Inflammatory macrophage treated with lipopolysaccharide for 4 hours (primary cell): Measurements from ENCODE around the gene KIF5C.

ENCODE experiments used
- DNase-seq: peaks from one replicate; pipeline ENCODE4 v3.0.0-alpha.2; 2020

The KIF5C gene

DNA sequence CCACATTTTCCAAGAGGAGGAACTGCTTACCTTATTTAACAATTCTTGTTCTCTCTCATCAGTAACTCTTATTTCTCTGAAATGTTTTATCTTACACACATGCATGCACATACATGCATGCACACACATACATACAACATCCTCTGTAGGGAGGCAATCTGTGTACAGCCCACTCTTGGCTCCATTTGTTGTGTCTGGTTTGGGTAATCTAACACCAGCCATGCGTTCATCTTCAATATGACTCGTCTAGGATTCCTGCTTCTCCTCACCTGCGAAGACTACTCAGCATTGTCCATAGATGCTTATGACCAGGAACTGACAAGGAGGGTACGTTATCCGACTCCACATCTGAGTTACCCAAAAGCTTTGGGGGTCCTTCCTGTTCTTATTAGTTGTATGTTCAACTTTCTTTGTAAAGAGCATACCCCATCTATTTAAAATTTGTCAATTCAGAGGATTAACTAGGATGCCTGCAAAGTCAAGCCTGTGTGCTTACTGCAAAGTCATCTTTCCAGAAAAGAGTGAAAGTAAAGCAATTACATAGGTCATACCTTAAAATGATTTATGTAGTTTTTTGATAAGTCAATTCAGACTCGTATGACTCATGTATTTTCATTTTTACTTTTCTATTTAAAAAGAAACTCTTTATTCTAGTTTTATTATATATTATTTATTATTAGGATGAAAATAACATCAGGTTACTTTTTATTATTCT is 181.7 kb downstream of the KIF5C start:
- DNase-seq: no peak

DNA sequence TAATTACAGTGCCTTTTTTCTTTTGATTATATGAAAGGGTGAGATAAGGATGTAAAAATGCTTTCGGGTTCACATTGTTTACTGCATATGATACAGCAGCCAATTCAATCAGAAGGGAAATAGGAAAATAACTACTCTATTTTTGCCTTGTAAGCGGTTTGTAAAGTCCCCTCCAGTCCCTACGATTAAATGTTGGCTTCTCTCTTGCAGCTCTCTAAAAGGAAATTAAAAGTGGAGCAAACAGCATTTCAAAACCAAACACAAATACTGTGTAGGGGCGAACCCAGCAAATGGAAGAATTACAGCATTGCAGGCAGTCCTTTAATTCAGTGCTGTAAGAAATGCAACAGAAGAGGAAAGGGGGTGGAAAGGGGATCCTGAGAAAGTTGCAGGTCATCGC is 182.4 kb downstream of the KIF5C start:
- no peak for DNase-seq

DNA sequence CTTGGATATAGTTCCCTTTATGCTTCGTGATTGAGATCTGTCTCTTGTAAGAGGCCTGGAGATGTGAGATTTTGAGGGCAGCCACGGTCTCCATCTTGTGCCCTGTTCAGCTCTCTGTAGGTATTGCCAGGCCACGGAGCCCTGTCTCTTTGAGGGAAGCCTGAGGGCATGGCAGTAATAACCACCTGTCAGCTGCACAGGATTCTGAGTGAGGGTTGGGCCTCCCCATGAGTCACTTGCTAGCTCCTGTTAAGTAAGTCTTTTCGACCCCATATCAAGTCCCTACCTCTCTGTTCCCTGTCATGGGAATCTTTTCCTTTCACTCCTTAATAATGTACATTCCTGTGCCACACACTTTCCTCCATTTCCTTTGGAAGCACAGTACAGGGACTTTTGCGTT is 183.9 kb downstream of the KIF5C start:
- no peak for DNase-seq

DNA sequence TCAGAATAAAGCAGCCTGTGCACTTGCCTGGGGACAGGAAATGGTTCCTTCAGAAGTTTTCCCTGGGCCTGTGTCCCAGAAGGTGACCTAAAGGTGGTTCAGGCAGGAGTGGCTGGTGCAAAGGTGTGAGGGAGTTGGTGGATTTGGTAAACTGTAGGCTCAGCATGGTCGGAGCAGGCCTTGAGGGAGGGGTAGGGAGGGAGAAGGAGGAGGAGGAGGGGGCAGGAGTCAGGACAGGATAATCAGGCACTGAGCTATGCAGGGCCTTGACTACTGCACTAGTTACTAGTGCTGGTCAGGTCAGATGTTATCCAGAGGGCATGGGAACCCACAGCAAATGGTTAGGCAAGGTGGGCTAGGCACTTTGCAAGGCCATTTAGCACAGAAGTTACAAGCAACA is 184.8 kb downstream of the KIF5C start:
- DNase-seq: no peak

DNA sequence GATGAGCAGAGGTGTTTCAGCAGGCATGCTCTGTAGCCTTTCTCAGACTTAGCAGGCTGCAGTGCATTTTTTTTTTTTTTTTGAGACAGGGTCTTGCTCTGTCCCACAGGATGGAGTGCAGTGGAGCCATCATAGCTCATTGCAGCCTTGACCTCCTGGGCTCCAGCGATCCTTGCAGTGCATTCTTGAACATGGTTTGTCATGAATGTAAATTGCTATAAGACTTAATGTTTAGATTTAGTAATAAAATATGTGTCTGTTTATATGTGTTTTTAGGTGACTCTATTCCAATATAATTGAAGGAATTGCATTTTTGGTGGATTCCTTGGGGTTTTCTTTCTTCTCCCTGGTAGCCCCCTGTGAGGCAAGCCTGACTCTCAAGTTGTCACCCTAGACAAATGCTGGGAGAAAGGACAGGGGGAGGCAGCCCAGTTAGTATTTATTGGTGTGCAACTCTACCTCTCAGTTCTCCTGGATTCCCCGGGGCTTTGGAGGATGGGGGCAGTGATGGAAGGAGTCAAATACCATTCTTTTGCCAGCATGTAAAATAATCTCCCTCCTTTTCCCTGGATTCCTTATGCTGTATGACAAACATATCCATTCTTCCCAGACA is 186.2 kb downstream of the KIF5C start:
- no peak for DNase-seq

DNA sequence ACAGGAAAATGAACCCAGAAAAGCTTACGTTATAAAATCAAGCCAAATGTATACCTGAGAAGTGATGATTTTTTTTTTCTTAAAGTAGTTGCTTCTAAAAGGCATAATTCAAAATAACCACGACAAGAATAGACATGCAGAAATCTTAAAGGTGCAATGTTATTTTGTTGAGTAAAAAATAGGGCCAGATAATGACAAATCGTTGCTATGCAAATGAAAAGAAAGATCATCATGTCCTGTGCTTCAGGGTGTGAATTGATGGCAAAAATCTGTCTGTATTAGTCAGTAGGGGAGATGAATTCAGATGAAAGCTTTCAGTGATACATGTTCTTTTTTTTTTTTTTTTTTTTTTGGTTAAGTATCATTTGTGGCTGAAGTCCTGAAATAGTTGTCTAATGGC is 187.5 kb downstream of the KIF5C start:
- DNase-seq: no peak

DNA sequence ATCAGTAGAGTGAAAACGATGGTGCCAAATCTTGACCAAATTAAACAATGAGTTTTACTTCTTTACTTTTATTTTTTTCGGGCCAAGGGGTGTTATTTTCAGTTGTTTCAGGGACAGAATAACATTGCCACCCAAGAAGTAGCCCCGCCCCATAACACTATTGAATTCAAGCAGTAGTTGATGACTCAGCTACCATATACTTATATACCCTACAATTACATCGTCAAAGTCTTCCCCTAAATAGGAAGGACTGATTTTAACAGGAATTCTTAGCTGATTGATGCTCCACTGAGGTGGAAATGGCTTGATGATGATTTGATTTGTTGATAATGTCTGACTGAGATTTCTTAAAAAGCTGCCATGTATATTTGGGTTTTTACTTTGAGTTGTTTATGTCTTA is 188.2 kb downstream of the KIF5C start:
- DNase-seq: no peak

DNA sequence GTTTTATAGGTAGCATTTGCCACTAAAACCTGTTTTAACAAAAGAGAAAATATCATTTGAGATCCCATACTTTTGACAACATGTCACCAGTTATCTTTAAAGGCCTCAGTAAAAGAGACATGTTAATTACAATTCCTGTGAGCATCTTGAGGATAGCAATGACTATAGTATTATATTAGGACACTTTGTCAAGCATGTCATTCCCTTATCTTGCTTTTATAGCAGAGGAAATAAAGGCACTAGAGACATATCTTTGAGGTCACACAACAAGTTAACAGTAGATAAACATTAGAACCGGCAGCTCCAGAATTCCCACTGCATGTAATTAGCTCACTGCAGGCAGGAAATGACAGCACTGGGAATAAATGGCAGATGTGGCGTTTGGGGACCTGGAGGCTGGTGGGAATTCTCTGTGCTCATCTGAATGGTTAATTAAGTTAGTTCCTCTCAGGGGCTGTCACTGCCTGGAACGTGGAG is 189.4 kb downstream of the KIF5C start:
- DNase-seq: no peak

DNA sequence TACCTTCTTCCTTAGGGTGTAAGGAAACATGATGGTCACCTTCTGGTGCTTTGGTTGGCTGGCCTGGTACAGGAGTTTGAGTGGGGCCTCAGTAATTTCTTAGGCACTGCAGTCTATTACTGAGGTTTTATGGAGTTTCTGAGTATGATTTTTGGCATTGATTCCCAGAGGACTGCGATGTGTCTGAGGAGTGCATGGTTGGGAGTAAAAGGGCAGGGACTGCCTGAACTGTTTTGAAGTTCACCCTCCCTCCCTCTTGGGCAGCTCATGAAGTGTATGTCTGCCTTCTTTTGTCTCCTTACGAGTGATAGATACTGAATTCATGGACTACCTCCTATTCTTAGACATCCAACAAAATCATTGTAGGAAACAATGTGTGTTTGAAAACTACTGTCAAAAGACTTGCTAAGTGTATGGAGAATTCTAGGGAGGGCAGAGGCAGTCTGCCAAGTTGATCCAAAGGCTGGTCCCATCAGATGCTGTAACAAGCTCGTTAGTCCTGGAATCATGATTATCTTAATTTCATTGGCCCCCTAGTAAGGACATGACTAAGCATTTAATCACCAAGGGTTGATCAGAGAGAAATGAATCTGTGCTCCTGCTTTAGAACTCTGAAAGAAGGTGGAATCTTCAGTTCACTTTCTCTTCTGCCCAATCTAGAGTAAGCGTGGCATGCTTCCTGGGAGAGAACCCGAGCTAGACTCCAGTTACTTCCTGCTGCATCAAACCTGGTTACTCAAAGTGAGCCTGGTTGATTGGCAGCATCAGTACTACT is 190.0 kb downstream of the KIF5C start:
- no peak for DNase-seq

DNA sequence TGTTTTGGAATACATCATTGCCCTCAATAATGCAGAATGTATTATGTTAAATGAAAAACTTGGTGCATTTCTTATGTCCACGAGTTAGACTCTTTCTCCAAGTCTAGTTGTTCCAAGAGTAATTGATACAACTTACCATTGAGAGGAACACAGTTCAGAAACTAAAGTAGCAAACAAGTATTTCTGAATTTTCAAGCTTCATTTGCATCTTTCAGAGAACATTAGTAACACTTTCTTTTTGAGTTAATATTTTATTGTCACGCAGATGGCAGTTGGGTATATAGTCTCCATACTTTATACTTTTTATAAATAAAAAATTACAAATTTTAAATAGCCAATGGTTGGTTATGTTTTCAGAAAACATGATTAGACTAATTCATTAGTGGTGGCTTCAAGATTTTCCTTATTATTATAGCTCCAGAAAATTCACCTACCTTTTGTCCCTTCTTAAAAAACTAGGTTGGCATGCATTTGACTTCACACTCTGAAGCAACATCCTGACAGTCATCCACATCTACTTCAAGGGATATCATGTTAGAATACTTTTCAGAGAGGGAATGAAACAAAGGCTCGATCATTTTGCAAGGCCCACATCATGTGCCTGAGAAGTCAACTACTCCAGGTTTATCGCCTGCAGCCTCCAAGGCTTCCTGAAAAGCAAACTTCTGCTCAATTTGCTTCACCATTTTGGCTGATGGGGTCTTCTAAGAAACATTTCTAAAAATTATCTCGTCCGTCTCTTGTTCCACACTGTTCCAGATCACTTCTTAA is 193.4 kb downstream of the KIF5C start:
- DNase-seq: no peak

DNA sequence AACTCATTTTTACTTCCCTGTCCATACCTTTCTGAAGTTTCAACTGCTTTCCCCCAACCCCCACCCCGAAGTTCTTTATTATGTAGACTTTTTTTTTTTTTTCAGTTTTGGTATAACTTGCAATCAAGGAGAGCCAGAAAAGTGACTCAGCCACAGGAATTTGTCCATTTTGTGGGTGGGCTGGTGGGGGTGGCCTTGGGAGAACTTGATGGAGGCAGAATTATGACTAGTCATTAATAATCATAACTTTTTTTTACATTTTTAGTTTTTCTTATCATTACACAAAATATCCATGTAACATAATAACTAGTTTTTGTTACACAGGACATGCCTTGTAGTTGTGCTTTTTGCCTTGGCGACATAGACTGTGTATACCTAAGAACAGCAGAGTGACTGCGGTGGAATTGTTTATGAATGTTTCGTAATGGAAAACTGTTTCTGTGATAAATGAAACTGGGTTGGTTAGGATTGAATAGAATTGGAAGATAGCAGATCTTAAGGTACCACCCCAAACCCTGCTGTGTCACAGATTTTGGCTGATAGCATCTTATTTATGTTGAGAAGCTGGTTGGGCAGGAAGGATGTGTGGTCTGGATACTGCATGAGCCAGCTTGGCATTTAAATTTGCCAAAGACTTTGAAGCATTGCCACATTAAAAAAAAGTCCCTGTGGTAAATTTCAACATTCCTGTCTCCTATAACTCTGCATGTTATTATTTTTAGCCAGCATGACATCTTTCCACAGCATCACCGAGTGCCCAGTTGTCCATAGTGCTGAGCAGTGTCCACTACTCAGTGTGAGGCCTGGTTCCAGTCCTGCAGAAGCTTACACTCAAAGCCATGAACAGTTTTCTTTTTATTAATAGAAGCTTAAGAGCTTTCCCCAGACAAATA is 194.2 kb downstream of the KIF5C start:
- DNase-seq: peak; percentile 68

DNA sequence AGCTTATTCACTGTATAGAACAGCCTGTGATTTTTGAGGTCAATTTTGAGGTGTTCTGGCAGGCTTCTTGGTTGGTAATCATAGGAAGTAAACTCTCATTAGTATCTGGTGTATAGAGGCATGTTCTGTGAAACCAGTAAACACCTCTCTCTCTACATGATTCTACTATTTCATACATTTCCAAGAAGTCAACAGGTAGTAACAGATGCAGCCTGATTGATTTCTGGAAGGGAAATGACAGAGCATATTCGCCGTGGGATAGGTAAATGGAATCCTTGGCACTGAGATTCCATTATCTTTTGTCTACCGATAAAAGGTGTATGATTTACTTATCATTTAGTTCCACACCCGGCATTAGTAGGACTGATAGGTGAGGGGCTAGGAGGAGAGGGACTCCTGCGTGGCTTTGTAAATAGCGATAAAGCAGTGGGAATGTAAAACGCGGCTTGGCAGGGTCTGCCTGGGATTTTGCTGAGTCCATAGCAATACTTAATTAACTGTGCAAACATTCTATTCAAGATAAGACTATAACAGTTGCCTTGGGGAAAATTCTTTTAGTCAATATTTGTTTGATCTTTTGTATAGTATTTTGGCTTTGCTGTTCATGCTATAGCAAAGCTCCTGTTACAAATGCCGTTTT is 195.8 kb downstream of the KIF5C start:
- no peak for DNase-seq

DNA sequence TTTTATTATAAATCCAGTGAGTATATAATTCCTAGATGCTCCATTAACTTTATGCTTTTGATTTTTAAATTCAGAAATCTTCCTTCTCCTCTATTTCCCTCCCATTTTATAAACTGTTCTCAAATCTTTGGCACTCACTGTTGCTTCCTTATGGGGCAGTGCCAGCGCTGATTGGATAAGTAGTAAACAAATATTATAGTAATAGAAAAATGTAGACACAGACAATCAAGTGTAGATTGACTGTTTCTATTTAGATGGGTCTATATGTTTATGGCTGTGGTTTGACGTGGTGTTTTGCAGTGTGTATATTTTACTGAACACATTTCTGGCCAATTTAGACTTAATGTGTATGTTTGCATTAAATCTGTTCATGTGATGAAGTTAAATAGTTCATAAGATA is 200.1 kb downstream of the KIF5C start:
- DNase-seq: no peak

DNA sequence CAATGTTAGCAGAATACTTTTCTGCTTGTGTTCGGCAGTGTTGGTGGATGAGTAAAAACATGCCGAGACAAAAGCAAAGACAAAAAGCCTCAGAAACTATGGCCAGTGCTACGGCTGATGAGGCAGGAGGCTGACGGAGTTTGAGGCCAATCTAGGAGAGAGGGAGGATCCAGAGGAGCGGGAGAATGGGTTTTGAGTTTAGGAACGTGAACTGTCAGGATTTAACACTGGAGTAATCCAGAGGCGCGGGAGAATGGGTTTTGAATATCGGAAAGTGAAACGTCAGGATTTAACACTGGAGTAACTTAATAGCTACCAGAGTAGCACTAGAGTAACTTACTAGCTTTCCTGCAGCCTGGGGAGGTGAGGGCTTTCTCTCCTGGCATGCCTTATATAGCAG is 200.8 kb downstream of the KIF5C start:
- no peak for DNase-seq
